COR-L47 (cell line): ENCODE data around the gene PSTPIP1.
A peak's percentile ranks its signal among the peaks of the same experiment; 100 is the strongest.

Source experiments
- DNase-seq: peaks from one replicate; lab custom pipeline; 2025; lab: John Stamatoyannopoulos, UW

The PSTPIP1 gene

DNA sequence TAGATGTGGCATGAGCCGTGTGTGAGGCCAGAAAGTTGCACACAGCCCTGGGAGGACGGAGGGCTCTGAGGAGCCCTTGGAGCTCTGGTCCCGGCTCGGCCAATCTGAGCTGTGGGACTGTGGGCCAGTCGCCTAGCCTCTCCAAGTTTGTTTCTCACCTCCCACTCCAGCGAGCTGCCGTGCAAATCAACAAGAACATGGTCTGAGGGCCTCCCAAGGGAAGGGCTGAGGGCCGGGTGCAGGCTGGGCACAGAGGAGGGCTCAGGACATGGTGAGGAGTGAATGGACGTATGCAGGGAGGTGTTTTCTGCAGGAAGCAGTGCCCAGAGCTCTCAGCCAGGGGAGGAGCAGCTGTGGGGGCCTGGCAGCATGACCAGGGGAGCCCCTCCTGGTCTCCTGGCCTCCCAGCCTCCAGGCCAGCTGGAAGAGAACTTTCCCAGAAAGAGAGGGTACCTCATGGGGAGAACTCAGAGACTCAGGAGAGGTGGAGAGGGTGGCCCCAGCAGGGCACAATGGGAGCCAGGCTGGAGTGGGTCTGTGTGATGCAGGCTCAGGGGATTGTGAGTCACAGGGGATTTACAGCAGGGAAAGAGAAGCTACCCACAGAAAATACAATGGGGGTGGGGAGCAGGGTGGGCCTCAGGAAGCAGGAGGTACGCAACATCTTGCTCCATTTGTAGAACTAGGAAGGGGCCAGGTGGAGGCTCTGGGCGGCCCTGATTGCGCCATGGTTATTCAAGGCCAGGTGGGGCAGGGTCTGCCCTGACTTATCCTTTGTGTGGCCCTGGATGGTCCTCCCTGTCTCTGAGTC, 24.8 kb downstream of the PSTPIP1 start:
- no peak for DNase-seq

GRCh38 chr15:77020348-77021087, 25.6 kb downstream of the PSTPIP1 start:
- DNase-seq = no peak

DNA sequence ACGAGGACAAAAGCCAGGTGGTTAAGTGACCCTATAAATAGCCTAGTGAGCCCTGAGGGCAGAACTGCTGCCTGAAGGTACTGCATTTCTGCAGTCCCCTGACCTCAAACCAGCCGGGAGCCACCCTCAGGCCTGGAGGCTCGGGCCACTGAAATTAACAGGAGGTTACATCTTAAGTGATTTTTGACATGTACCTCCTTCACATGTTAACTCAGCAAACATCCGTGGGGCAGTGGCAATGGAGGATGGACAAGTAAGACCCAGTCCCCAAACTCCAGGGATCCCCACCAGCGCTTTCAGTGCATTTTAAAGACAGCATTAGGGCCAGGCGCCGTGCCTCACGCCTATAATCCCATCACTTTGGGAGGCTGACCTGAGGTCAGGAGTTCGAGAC, 26.2 kb downstream of the PSTPIP1 start:
- DNase-seq = no peak

DNA sequence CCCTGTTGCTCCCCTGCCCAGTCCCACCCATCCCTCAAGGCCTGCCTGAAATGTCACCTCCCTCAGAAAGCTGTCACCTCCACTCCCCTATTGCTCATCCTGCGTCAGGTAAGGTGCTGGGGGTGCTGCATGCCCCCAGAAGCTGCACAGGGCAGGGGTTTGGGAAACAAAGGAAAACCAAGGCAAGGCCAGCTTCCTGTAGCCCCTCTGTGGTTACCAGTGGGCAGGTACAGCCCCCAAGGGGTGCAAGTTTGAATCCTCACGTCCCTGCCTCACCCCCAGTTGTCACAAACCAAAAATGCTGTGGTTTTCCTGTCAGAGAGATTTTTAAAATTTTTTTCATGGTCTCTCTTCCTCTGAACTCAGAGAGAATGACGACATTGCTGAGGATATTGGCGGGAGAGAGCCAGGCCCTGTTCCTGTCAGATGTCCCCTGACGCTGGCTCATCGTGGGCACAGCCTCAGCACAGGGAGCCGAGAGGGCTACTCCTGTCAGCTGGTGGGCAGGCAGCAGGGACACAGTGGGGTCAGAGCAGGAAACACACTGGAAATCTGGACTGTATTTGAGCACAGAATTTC, 27.0 kb downstream of the PSTPIP1 start:
- no peak for DNase-seq

- no peak for DNase-seq
Observed at GRCh38 chr15:77022646-77023575, 28.0 kb downstream of the PSTPIP1 start.

DNA sequence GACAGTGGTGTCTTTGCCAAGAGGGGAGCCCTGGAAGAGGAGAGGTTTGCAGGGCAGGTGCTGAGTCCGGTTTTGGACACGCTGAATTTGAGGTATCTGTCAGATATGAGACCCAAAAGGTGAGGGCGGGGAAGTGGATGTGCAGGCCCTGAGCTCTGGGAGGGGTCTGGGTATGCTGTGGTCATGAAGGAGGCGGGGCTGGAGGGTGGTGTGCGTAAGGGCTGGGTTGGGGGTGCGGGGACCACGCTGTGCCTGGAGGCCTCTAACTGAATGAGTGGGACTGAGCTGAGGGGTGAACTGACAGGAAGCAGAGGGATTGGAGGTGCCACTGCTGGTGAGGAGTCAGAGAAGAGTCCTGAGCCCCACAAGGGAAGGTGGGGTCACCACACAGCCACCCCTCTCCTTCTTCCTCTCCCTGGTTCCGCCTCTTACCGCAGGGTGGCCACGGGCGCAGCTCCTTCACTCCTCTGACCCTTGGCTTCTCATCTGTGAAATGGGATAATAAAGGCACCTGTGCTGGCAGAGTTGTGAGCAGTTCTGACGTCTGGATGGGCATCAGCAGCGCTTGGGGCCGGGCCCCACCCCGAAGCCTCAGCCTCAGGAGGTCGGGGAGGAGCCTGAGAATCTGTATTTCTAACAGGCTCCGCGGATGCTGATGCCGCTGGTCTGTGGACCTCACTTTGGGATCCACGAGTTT, 28.8 kb downstream of the PSTPIP1 start:
- DNase-seq = no peak

- peak; percentile 14 for DNase-seq
Observed at GRCh38 chr15:77024273-77025082, 29.6 kb downstream of the PSTPIP1 start.

DNA sequence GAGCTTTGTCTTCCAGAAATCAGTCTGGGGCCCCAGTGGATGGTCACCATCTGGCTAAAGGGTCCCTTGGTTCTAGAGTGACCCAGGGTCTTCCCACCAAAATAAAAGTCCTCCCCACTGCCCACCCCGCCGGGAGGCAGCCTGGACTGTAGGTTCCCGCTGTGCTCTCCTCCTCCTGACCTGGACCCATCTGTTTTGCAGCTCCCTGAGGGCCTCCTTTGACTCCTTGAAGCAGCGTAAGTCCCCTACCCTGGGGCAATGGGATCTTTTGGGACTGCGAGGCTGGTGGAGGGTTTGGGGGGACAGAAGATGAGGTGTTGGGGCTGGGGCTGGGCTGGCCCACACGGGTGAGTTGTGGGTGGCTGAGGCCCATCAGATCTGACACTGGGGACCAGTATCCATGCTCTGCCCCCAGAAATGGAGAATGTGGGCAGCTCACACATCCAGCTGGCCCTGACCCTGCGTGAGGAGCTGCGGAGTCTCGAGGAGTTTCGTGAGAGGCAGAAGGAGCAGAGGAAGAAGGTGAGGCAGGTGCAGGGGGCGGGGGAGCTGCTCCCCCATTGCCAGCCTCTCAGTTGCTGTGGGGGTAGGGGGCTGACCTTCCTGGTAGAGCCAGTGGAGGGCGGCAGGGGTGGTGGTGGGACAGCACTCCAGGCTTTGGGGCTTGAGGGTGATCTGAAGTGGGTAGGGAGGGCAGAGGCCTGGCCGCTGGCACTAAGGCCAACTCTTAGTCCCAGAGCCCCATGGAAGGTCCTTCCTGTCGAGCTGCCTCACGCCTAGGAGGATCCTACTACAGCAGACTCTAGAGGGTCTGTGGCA, 30.4 kb downstream of the PSTPIP1 start:
- no peak for DNase-seq

DNA sequence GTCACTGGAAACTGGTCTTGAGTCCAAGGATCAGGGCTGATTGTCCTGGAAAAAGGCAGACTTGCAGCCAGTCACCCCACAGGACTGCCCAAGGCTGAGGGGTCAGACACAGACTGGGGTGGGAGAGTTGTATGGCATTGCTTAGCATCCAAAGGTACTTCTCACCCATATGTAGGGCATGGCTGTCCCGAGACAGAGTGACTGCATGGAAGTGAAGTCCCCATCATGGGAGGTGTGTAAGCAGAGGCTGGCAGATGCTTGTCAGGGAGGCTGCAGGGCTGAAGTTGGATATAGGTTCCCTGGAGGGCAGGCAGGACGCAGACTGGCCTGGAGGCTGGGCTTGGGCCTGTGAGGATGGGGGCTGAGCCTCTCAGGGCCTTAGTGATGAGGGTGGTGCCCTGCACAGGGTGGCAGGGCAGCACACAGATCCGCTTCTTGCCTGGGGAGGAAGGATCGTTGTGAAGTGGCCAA, 31.1 kb downstream of the PSTPIP1 start:
- DNase-seq = no peak

DNA sequence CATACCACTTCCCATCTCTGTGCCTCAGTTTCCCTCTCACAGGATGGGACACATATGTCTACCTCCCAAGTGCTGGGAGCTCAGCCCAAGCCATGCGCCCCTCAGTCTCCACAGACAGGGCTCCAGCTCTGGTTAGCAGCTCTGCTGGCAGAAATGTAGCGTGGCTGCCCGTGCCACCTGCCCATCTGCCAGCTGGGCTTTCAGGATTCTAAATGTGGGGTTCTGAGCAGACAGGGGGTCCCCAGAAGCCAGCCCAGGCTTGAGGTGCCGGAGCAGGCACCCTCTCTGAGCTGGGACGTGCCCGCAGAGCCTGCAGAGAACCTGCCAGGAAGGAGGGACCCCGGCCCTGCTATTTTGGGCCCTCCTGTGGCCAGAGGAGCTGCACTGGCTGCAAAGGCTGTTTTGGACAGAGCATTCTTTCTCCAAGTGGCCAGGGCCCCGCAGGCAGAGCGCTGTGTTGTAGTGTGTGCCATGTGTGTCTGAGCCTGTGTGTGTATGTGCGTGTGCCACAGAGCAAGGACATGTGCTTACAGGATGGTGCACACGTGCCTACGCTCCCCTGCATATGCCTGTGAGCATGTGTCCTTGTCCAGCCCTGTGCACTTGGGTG, 31.7 kb downstream of the PSTPIP1 start:
- no peak for DNase-seq

DNA sequence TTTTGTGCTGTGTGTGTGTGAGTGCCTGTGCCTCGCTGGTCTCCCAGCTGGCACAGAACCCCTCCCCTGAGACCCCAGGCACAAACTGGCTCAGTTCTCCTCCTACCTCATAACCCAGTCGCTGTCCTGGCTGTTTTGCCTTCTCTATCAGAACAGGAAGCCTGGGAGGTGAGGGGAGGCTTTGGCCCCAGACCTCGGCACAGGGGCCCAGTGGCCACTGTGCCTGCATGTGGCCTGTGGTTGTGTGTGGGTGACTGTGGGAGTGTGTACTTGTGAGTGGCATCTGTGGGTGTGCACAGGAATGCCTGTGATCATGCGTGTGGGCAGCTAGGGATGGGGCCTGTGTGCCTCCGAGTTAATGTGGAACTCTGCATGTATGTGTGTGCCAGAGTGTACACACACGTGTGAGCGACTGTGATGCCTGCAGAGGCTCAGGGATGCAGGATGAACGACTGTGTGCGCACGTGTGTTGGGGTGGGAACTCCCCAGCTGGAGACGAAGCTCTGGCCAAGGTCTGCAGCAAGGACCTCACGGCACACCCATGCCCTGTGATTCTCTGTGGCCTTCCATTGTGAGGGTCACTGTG, 32.3 kb downstream of the PSTPIP1 start:
- DNase-seq = no peak

GRCh38 chr15:77027697-77028450, 32.9 kb downstream of the PSTPIP1 start:
- DNase-seq = no peak

DNA sequence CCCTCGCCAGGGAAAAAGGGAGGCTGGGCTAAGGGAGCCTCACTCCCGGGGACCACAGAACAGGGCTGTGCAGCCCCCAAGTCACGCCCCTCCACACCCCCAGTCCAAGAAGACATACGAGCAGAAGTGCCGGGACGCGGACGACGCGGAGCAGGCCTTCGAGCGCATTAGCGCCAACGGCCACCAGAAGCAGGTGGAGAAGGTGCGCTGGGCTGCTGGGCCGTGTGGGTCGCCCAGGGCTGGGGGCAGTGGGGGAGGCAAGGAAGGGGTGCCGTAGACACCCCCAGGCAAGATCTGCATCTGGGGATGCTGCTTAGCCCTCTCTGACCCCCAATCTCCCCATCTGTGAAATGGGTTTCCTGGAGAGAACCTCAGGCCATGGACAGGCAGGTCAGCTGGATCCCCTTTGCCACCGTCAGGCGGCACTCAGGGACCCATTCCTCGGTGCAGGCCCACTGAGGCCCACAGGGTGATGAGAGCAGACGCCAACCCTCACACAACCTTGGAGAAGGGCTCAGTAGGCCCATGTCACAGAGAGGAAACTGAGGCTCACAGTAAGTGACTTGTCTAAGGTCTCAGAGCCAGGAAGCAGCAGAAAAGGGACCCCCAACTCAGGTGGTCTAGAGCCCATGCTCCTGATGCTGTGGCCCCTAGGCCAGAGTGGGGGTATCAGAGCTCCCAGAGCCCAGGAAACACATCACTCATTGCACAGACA, 33.7 kb downstream of the PSTPIP1 start:
- DNase-seq = no peak

DNA sequence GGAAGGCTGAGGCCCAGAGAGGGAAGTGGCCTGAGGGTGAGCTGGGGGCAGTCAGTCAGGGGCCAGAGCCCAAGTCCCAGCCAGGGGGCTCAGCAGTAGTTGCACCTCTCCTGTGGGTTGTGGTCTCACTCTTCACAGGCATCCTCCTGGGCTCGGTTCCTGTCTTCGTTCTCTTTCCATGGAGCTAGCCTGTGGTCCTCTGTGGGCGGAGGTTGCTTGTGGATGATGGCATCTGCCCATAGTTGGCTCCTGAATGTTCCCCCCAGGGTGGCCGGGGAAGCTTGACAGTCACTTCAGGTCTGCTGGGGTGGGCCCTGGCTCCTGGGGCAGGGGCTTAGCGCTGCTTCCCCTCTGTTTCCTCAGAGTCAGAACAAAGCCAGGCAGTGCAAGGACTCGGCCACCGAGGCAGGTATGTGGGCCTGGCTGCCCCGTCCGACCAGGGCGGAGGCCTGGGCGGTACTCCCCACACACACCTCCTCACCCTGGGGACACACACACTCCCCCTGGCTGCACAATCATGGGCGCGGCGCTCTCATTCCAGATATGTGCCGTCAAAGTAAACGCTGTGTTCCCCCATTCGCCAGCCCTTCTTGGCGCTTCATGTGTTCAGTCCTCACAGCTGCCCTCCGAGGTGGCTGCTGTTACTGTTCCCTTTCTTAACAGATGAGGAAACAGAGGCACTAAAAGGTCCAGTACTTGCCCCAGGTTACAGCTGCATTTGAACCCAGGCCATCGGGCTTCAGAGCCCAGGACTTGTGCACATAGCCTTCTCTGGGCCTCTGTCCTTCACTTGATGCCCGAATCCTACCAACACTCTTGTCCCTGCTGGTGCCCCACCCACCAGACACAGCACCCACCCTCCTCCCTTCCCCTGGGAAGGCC, 34.5 kb downstream of the PSTPIP1 start:
- no peak for DNase-seq

GRCh38 chr15:77030048-77030927, 35.4 kb downstream of the PSTPIP1 start:
- no peak for DNase-seq
